MV-4-11 (cell line): ENCODE data around the gene TMEM198.
A peak's percentile ranks its signal among the peaks of the same experiment; 100 is the strongest.

Experiments used
- DNase-seq: peaks from one replicate; lab custom pipeline; 2025; lab: John Stamatoyannopoulos, UW

The TMEM198 gene

DNA sequence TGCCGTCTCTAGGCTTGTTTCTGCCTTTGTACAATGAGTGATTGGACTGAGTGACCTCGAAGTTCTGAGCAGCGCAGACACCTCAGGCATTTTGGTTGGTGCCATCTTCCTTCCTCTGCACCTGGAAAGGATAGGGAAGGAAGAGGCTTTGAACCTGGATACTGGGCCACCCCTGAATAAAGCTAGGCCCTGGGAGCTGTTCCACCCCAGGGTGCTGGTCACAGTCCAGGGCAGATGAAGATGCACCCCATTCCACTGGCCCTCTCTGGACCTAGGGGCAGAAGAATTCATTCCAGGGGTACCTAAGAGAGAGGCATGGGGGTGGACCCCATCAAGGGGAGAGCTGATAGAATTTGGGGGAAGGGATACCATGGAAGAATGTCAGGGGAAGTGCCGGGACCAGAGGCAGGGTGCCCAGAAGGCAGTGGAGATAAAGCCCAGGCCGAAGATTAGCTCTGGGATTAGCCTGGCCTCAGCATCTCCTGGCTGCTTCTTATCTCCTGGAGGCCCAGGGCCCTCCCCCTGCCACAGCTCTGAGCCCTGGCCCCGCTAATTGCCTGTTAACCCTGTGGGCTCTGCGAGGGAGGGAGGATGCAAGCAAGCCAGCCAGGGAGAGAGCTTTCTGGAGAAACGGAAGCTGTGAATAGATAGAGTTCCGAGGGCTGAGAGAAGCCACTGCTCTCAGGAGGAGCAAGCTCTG is 18.1 kb upstream of the TMEM198 start:
- no peak for DNase-seq

DNA sequence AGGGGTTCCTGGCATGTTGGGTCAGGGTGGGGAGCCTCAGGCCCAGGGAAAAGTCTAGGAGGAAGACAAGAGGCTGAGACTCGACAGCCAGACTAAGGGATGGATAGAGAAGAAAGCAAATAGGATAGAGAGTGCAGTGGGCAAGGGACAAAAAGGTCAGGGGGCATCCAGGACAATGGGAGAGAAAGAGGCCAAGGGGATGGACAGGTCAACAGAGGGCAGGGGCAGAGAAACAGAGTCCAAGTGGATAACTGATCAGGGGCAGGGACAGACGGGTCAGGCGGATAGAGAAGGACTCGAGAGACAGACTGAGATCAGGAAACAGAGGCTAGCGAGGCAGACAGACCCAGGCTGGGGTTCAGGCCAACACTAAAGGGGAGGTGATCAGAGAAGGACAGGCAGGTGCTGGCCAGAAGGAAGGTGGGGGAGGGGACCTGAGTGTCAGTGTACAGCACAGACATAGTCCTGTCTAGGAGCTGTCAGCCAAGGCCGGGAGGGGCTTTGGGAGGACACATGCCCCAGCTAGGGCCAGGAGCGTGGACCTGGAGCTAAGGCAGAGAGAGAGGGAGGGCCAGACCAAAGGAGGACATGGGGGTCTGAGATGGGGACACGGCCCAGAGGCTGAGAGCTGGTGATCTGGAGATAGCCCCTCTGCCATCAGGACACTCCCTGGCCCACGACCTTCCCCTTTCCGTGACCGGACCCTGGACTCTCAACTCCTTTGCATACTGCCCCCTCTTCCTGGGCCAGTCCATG is 17.3 kb upstream of the TMEM198 start:
- DNase-seq: no peak

DNA sequence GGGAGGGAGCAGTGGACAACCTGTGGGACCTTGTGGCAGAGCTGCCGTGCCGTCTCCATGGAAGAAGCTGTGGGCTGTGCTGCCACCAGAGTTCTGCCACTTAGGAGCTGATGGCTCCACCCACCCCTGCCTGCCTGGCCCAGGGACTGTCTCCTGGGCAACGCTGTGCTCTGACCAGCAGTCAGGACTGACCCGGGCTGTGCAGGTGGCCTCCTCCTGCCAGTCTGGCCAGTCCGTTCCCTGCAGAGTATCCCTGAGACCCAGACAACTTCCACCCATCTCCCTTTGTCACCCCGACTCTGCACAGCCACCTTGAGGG is 16.8 kb upstream of the TMEM198 start:
- no peak for DNase-seq

DNA sequence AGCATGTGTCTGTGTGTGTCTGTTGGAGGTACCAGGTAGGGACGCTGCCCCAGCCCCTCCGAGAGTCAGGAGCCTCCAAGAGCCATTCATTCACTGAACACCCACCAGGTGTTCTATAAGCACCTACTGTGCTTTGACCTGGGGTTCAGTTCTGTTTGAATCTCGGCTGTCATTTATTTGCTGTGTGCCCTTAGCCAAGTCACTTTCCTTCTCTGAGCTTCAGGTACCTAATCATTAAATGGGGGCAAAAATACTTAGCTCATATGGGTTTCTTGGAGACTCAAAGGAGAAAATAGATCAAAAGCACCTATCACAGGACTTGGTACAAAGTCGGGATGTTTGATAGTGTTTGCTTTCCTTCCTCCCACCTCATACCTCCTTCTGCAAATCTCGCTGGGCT is 16.4 kb upstream of the TMEM198 start:
- no peak for DNase-seq

DNA sequence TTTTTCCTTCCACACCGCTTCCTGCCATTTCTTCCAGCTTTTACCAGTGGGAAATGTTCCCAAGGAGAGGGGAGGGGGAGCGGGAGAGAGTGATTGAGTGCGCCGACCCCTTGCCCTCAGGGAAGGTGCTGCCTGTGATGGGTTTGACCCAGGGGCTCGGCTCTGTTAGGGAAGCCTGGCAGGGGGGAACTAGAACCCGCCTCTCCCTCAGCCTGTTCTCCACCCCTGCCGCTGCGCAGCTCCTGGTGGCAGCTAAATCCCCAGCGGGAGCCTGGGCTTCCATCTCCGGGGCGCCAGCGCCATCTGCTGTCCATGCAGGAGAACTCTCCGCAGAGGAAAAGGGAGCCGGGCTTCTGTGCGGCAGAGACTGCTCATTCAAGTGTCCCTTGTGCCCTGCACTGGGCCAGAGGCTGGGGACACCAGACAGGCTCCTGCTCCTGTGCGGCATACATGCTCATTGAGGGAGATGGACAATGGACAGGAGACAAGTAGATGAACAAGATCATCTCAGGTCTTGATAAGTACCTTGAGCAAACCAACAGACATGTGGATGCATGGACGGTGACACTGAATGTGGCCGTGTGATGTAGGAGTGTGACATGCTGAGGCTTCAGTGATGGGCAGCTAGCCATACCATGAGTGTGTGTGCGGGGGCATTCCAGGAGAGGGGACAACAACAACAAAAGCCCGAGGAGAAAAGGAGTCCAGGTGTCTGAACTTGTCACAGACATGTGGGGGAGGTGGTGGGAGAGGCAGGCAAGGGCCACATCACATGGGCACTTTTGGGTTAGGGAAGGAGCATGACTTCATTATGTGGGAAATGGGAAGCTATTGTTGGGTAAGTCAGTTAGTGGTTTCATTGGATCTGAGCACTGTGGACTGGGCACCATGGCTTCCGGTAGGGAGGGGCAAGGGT is 13.5 kb upstream of the TMEM198 start:
- peak; percentile 69 for DNase-seq

DNA sequence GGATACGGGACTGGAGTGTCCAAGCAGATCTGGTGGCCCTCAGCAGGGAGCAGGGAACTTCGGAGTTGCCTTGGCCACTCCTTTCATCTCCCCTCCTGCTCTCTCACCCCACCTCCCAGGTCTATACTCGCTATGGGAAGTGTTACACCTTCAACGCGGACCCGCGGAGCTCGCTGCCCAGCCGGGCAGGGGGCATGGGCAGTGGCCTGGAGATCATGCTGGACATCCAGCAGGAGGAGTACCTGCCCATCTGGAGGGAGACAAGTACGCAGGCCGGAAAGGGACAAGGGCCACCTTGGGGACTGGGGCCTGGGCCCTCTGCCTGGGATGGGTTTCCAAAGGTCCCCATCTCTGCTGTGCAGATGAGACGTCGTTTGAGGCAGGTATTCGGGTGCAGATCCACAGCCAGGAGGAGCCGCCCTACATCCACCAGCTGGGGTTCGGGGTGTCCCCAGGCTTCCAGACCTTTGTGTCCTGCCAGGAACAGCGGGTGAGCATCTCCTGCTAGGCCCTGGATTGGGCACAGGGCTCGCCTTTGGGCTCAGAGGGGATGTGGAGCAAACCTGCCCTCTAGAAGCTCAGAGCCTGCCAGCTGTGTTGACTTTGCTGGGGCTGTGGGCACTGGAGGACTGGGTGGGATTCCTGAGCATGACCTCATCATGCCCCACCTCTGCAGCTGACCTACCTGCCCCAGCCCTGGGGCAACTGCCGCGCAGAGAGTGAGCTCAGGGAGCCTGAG is 12.0 kb upstream of the TMEM198 start:
- no peak for DNase-seq

DNA sequence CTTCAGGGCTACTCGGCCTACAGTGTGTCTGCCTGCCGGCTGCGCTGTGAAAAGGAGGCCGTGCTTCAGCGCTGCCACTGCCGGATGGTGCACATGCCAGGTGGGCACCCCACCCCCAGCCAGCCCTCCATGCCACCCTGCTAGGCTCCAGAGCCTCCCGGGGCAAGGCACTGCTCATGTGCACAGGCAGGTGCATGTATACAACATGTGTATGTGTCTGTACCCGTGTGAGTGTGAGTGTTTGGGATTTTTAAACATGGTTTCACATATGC is 11.5 kb upstream of the TMEM198 start:
- no peak for DNase-seq

DNA sequence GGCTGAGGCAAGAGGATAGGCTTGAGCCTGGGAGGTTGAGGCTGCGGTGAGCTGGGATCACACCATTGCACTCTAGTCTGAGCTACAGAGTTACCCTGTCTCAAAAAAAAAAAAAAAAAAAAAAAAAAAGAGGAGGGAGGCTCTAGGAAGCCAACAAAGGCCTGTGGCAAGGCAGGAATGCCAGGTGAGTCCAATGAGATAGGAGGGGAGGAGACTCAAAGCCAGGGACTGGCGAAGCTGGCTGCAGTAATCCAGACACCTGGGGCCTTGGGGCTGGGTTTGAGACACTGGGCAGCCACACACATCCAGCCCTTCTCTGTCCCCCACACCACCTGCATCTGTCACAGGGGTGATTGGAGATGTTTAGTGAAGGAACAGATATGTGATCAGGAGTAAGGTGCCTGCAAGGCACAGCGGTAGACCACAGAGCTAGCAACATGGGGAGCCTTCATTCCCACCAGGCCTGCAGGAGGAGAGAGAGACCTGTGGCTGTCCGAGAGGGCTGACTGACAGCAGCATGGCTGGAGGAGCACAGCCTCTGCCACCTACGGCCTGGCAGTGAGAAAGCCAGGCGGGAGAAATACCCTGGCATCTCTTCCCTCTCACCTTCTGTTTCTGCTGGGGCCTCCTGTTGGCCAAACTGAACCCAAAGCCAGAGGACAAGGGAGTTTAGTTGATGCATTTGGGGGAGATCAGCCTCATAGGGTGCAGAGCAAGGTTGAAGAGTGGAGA is 9.7 kb upstream of the TMEM198 start:
- DNase-seq: no peak

DNA sequence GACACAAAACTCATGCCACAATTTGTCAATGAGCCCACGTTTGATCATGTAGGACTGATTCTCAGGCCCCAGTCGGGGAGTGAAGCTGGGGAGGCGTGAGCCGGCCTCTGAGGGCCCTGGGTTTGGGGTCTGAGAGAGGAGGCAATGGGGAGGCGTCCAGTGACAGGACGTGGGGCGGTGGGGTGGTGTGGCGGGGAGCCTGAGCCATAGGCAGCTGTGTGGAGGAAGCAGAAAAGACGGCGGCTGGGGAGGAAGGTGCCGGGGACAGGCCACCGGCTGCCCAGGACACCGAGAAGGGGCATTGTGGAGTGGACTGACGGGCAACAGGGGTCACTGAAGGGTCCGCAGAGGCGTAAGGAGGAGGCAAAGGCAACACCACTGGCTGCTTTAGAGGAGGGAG is 7.4 kb upstream of the TMEM198 start:
- DNase-seq: no peak

DNA sequence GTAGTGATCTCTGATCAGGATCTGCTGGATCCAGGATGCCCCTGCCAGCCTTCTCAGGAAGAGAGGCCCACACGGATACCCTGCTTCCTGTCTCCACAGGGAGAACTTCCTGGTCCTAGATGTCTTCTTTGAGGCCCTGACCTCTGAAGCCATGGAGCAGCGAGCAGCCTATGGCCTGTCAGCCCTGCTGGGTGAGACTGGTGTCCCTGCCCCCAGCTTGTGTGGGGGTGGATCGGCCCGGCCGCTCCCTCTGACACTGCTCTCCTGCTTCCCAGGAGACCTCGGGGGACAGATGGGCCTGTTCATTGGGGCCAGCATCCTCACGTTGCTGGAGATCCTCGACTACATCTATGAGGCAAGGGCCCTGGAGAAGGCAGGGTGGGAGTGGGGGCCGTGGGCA is 6.9 kb upstream of the TMEM198 start:
- DNase-seq: no peak

DNA sequence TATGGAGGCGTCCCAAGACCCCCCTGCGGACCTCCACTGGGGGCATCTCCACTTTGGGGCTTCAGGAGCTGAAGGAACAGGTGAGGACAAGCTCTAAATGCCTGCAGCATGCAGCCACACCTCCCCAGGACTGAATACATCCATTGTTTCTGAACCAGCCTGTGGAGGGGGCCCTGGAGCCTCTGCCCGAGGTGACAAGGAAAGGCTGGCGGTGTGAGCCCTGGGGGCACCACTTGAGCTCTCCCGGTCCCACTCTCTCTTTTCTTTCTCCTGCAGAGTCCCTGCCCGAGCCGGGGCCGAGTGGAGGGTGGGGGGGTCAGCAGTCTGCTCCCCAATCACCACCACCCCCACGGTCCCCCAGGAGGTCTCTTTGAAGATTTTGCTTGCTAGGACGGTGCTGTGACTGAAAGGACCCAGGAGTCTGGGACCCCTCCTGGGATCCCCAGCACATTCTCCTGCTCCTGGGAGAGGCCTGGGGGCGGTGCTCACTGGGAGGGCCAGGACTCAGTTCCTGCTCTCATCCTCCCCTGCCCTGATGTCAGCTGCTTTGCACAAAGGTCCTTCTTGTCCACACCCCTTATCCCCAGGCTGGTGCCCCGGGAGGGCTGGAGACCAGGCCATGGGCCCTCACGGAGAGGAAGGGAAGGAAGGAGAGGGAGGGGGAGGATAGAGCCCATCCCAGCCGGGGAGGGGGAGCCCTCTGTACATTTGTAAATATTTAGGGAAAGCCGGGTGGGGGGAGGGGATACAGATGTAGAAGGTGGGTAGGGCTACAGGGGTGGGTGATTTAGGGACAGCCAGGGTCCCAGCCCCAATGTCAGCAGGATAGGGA is 6.0 kb upstream of the TMEM198 start:
- no peak for DNase-seq

DNA sequence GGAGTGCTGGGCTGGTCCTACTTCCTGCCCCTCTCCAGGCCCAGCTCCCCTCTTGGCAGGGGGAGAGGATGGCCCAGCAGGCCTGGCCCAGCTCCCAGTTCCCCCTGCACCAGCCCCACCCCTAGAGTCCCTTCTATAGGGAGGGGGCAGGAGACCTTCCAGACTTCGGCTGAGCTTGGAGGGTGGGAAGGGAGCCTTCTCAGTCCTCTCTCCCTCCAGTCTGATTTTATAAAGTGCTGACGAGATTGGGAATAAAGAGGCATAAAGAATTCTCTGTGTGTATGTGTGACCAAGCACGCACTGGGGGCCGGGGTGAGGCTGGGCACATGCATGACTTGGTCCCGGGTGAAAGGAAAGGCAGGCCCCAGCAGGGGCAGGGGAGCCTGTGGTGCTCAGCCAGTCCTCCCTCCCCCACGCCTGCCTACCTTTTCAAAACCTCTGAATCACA is 5.3 kb upstream of the TMEM198 start:
- no peak for DNase-seq

DNA sequence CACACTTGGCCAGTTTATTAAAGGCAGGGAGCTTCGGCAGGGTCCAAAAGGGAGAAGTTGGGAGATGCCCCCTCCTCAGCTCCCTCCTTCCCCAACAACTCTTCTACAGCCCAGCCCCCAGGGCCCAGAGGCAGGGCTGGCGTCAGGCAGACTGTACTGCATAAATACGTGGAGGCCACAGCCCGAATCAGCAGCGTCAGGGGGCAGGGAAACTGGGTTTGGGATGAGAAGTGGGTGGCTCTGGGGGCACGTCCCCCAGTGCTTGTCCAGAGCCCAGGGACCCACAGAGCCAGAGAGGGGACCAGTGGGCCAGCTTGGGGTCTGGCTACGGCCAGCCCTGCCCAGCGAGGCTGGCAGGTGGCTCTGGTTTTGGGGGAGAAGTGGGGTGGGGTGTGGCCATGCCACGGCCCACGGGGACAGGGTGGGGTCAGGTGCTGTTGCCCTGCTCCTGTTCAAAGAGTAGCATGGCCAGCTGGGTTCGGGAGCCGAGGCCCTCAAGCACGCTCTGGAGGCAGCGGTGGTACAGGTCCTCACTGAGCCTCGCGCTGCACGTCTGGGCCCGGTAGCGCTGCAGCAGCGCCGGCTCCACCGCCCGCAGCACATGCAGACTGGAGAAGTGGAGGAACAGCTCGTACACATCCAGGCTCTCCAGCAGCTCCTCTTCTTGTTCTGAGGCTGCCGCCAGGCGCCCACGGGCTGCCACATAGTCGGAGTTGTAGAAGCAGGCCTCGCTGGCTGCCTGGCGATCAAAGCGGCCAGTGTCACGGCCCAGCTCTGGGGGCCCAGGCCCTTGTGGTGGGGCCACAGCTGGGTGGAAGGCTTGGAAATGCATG is 4.7 kb upstream of the TMEM198 start:
- DNase-seq: no peak

DNA sequence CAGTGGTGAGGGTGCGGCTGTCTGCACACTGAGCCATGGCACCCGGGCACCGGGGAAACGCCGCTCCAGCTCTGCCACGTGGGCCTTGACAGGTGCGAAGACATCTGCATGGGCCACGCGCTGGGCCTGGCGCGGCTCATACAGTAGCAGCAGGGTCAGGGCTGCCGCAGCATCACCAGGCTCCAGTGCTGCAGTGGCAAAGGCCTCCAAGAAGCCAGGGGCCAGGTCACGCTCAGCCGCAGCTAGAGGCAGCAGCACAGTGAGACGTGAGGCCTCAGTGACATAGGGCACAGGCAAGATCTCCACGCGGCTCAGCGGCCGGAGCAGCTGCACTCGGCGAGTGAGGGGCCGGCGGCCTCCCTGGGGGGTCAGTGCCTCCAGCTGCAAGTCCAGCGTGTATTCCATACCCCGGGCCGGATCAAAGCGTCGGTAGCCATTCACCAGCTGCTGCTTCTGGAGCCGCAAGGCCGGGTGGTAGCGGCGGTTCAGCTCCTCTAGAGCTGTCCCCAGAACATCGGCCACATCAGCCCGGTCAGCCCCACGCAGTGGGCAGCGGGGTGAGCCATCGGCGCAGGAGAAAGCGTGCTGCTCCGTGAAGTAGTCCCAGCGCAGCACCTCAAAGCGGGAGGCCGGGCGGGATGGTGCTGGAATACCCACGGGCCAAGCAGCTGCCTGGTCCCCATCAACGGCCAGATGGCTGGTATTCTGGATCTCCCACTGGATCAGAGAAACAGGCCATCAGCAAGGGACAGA is 3.7 kb upstream of the TMEM198 start:
- no peak for DNase-seq

DNA sequence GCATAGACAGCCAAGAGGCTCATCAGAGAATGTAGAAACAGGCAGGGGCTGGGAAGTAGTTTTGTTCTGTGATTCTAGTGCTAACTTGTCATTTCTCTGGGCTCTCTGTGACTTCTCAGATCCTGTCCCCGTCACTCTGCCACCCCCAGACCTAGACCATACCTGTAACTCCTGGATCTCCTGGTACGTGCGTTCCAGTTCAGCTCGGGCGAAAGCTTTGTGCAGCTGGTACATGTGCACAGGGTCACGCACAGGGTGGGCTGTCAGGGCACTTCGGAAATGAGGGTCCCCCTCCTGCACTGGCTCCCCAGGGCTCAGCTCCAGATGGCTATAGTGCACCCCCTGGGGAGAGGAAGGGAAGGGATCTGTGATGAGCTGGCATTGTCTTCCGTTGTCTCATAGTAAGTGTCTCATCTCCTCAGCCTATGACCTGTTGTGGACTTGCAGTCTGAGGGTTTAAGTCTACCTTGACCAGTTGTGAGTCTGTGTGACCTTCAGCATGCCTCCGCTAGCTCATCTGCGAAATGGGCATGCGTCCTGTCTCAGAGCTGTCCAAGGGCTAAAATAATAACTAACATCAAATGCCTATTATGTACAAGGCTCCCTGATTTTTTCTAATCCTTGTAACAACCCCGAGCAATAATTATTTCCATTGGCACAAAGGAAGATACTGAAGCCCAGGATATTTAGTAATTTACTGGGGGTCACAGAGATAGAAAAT is 2.9 kb upstream of the TMEM198 start:
- DNase-seq: no peak

DNA sequence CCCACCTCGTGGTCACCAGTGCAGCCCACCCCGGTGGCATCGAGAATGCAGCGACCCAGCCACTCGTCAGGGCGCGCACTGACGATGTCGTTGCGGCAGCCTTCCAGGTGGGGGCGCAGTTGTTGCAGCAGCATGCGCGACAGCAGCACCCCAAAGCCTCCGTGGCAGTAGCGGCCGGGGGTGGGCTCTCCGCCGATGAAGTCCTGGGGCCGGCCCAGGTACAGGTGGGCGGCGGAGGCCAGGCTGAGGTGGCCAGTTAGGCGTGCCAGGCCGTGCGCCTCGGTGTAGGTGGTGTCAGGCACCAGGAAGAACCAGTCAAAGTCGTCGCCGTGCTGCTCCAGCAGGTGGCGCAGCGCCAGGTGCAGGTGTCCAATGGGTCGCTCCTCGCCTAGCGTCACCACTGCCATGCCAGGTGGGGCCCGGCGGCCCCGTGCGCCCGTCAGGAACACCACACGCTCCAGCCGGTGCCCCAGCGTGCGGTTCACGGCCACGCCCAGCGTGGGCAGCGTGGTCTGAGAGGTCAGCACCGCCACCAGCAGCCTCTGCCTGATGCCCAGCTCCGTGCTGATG is 2.1 kb upstream of the TMEM198 start:
- DNase-seq: peak; percentile 65

DNA sequence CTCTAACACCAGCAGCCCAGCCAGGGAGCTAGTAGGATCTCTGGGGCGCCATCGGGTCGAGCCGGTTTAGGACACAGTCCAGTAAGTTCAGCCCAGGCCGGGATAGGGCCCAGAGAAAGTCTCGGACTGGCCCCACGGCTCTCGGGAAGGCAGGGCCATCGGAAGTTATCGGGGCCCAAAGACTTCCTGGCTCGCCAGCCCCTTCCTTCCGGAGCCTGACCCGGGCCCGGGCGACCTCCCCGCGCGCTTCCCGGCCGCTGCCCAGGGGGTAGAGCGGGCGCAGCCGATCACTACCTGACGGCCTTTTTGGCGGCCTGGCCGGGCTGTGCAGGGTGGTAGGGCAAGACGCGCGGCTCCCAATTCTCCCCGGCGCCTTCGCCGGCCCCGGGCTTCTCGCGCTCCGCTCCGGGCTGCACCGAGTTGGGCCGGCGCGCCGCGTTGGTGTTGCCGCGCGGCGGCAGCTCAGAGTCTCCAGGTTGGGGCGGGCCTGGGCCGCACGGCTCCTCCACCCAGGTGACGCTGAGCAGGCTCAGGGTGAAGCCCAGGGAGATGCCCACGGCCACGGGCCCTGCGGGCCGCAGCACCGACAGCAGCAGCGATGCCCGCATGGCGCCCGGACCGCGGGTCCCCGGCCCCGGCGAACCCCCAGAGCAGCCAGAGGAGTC is 765 bp upstream of the TMEM198 start:
- no peak for DNase-seq

DNA sequence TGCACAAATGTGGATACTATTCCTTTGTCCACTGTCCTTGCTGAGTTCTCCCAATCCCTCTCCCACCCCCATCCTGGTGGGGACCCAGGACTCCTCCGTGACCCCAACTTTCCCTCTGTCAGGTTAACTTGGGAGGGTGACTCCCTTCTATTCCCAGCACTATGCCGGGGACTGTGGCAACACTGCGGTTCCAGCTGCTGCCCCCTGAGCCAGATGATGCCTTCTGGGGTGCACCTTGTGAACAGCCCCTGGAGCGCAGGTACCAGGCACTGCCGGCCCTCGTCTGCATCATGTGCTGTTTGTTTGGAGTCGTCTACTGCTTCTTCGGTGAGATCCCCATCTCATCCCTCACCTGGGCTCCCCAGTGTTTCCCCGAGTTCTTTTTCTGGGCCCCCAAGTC is 739 bp downstream of the TMEM198 start:
- DNase-seq: no peak
